Measurements from ENCODE around the gene HLA-DRA. TPM values are rescaled to one million over a fixed set of nuclear protein-coding genes. Genes with fewer than 3 reads are reported as not detected.

The HLA-DRA gene
- total RNA-seq, 1 donor from 2014 or later, result 1,444 TPM

GRCh38 chr6:32410906-32411305, 28.8 kb upstream of the HLA-DRA start:
- no peak for ATAC-seq
- H3K27me3 ChIP-seq, result peaks cover 44% of the 10 kb centered on the region
- no peak overlapping the region for H3K4me3 ChIP-seq
- H3K36me3 ChIP-seq, result no peaks in the 10 kb centered on the region
- H3K4me1 ChIP-seq, result peaks cover 7% of the 10 kb centered on the region
- H3K27ac ChIP-seq, result no peak overlapping the region
- intact Hi-C loops (cut with DNase I), result loop anchor here (5.0 to 10.0 kb wide), 2 partner anchors 284 to 386 kb away; no protein-coding TSS in a partner anchor
- no peak for TF ChIP-seq CTCF (IDR thresholded peaks at IDR 0.05)
- H3K9me3 ChIP-seq, result no peaks in the 10 kb centered on the region
- DNase-seq, result no peak

GRCh38 chr6:32411566-32412327, 27.9 kb upstream of the HLA-DRA start:
- ATAC-seq (no peak), DNase-seq (no peak)
- Histone ChIP-seq H3K27ac (no peak overlapping the region), H3K36me3 (no peaks in the 10 kb centered on the region), H3K4me1 (peaks cover 8% of the 10 kb centered on the region), H3K27me3 (peaks cover 45% of the 10 kb centered on the region), H3K9me3 (no peaks in the 10 kb centered on the region), H3K4me3 (no peak overlapping the region)
- no peak for TF ChIP-seq CTCF (IDR thresholded peaks at IDR 0.05)
- intact Hi-C loops (cut with DNase I), result loop anchor here (5.0 to 10.0 kb wide), 2 partner anchors 283 to 386 kb away; no protein-coding TSS in a partner anchor

GRCh38 chr6:32413427-32414047, 26.1 kb upstream of the HLA-DRA start:
- peak; percentile 97 for TF ChIP-seq CTCF (IDR thresholded peaks at IDR 0.05)
- H3K4me1 ChIP-seq, result peaks cover 8% of the 10 kb centered on the region
- intact Hi-C loops (cut with DNase I), result loop anchor here (5.0 to 10.0 kb wide), 2 partner anchors 281 to 384 kb away; no protein-coding TSS in a partner anchor

DNA sequence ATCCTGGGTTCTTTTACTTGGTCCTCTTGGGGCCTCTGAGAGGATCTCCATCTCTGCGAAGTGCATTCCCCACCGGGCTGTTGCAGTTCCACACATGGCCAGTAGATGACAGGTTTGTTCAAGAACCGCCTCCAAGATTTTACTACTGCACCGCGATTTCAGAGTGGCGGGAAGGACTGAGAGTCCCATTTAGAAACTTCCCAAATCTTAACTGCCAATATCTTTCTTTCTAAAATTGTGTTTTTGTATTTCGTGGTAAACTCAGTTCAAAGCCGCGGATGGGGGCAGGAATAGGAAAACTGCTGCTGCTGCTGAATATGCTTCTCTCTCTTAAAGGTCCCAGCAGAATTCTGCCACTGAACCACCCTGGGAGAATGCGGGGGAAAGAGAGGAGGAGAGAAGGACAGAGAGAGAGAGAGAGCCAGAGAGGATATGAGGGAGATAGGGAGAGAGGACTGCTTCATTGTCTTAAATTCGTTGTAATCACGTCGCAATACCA, 24.1 kb upstream of the HLA-DRA start:
- H3K4me1 ChIP-seq, result peaks cover 8% of the 10 kb centered on the region
- H3K27ac ChIP-seq, result no peak overlapping the region
- peak; percentile 100 for TF ChIP-seq CTCF (IDR thresholded peaks at IDR 0.05)
- H3K27me3 ChIP-seq, result peaks cover 46% of the 10 kb centered on the region
- H3K4me3 ChIP-seq, result no peak overlapping the region
- DNase-seq (peak; percentile 81), ATAC-seq (peak; percentile 92)
- no peaks in the 10 kb centered on the region for H3K36me3 ChIP-seq
- intact Hi-C loops (cut with DNase I), result loop anchor here (10.0 kb wide), 1 partner anchor 279 kb away; no protein-coding TSS in a partner anchor
- H3K9me3 ChIP-seq, result no peaks in the 10 kb centered on the region

More at GRCh38 chr6:32413427-32414047, 26.1 kb upstream of the HLA-DRA start:
- no peak overlapping the region for H3K4me3 ChIP-seq
- ATAC-seq (peak; percentile 97), DNase-seq (peak; percentile 89)
- H3K9me3 ChIP-seq, result no peaks in the 10 kb centered on the region
- H3K36me3 ChIP-seq, result no peaks in the 10 kb centered on the region
- peaks cover 45% of the 10 kb centered on the region for H3K27me3 ChIP-seq
- no peak overlapping the region for H3K27ac ChIP-seq

- ATAC-seq (no peak), DNase-seq (no peak)
- Histone ChIP-seq H3K9me3 (no peaks in the 10 kb centered on the region), H3K27me3 (peaks cover 50% of the 10 kb centered on the region), H3K4me1 (peaks cover 8% of the 10 kb centered on the region), H3K27ac (no peak overlapping the region), H3K36me3 (no peaks in the 10 kb centered on the region), H3K4me3 (no peak overlapping the region)
- intact Hi-C loops (cut with DNase I), result loop anchor here (10.0 kb wide), 1 partner anchor 279 kb away; no protein-coding TSS in a partner anchor
- no peak for TF ChIP-seq CTCF (IDR thresholded peaks at IDR 0.05)
Measured at GRCh38 chr6:32416036-32416435, 23.7 kb upstream of the HLA-DRA start.

Measured in upper lobe of right lung (tissue), 1 donor.